H9 (cell line): ENCODE measurements around the gene RNF175. TPM values are rescaled to one million over a fixed set of nuclear protein-coding genes. Genes with fewer than 3 reads are reported as not detected.

ENCODE experiments used
- DNase-seq: peaks from one replicate; pipeline ENCODE4 v3.0.0-alpha.2; 2017
- H2AFZ ChIP-seq: one replicate; pipeline ENCODE4 v1.6.1; 2013; ENCODE audit warnings: mild to moderate bottlenecking, low read length, control low read depth, moderate library complexity
- H2AK5ac ChIP-seq: 2 replicates; pipeline ENCODE4 v1.6.1; 2013; ENCODE audit warnings: low read length, control low read depth, mixed read lengths; ENCODE audit not compliant: insufficient read length
- H2BK120ac ChIP-seq: one replicate; pipeline ENCODE4 v1.6.1; 2013; ENCODE audit warnings: low read depth, mild to moderate bottlenecking, low read length, control low read depth, inconsistent platforms; ENCODE audit not compliant: poor library complexity, severe bottlenecking
- H2BK12ac ChIP-seq: 2 replicates; pipeline ENCODE4 v1.6.1; 2013; ENCODE audit warnings: low read length, control low read depth, mixed read lengths, low read depth; ENCODE audit not compliant: insufficient read length
- H2BK15ac ChIP-seq: 2 replicates; pipeline ENCODE4 v1.6.1; 2013; ENCODE audit warnings: low read depth, low read length, control low read depth
- H2BK20ac ChIP-seq: one replicate; pipeline ENCODE4 v1.6.1; 2013; ENCODE audit warnings: low read depth, mild to moderate bottlenecking, low read length, control low read depth, inconsistent platforms; ENCODE audit not compliant: poor library complexity, severe bottlenecking
- H2BK5ac ChIP-seq: 2 replicates; pipeline ENCODE4 v1.6.1; 2013; ENCODE audit warnings: low read length, control low read depth, mixed read lengths; ENCODE audit not compliant: insufficient read length
- H3K14ac ChIP-seq: 2 replicates; pipeline ENCODE4 v1.6.1; 2013; ENCODE audit warnings: low read length, control low read depth; ENCODE audit not compliant: insufficient read depth
- H3K18ac ChIP-seq: 2 replicates; pipeline ENCODE4 v1.6.1; 2013; ENCODE audit warnings: low read depth, mild to moderate bottlenecking, mixed read lengths, low read length, control low read depth; ENCODE audit not compliant: insufficient read length
- H3K23ac ChIP-seq: 2 replicates; pipeline ENCODE4 v1.6.1; 2013; ENCODE audit warnings: low read length, control low read depth, mixed read lengths, low read depth; ENCODE audit not compliant: insufficient read length
- H3K23me2 ChIP-seq: 2 replicates; pipeline ENCODE4 v1.6.1; 2013; ENCODE audit warnings: low read depth, mild to moderate bottlenecking, mixed read lengths, low read length, control low read depth; ENCODE audit not compliant: insufficient read length, poor library complexity, severe bottlenecking
- H3K27ac ChIP-seq: 2 replicates; pipeline ENCODE4 v1.5.1; 2013; ENCODE audit warnings: low read length, control low read depth, mixed read lengths, low read depth; ENCODE audit not compliant: insufficient read length
- H3K27me3 ChIP-seq: 2 replicates; pipeline ENCODE4 v1.6.1; 2013; ENCODE audit warnings: low read length, control low read depth, inconsistent platforms; ENCODE audit not compliant: insufficient read depth
- H3K4ac ChIP-seq: 2 replicates; pipeline ENCODE4 v1.6.1; 2013; ENCODE audit warnings: low read depth, mild to moderate bottlenecking, control low read depth, inconsistent platforms, low read length, moderate library complexity
- H3K4me1 ChIP-seq: 2 replicates; pipeline ENCODE4 v1.6.1; 2013; ENCODE audit warnings: low read length, control low read depth, inconsistent platforms; ENCODE audit not compliant: insufficient read depth
- H3K4me2 ChIP-seq: 2 replicates; pipeline ENCODE4 v1.6.1; 2013; ENCODE audit warnings: low read length, control low read depth, mixed read lengths; ENCODE audit not compliant: insufficient read length, insufficient read depth
- H3K56ac ChIP-seq: 2 replicates; pipeline ENCODE4 v1.6.1; 2013; ENCODE audit warnings: low read depth, mild to moderate bottlenecking, mixed read lengths, low read length, control low read depth; ENCODE audit not compliant: insufficient read length
- H3K79me1 ChIP-seq: 2 replicates; pipeline ENCODE4 v1.6.1; 2013; ENCODE audit warnings: low read depth, mild to moderate bottlenecking, moderate library complexity, low read length, control low read depth, inconsistent platforms; ENCODE audit not compliant: insufficient read depth, poor library complexity, severe bottlenecking
- H3K79me2 ChIP-seq: 2 replicates; pipeline ENCODE4 v1.6.1; 2013; ENCODE audit warnings: low read length, control low read depth, inconsistent platforms; ENCODE audit not compliant: insufficient read depth
- H3K9ac ChIP-seq: 2 replicates; pipeline ENCODE4 v1.6.1; 2013; ENCODE audit warnings: low read length, control low read depth, mixed read lengths; ENCODE audit not compliant: insufficient read length; ENCODE audit errors: extremely low read depth
- H3K9me3 ChIP-seq: one replicate; pipeline ENCODE4 v1.6.1; 2013; ENCODE audit warnings: low read depth, low read length, inconsistent platforms; ENCODE audit not compliant: control insufficient read depth
- H3T11ph ChIP-seq: one replicate; pipeline ENCODE4 v1.6.1; 2013; ENCODE audit warnings: mild to moderate bottlenecking, low read length, control low read depth, inconsistent platforms
- H4K20me1 ChIP-seq: one replicate; pipeline ENCODE4 v1.6.1; 2013; ENCODE audit not compliant: control insufficient read depth, insufficient read length, insufficient read depth
- H4K5ac ChIP-seq: 2 replicates; pipeline ENCODE4 v1.6.1; 2013; ENCODE audit warnings: low read depth, mild to moderate bottlenecking, mixed read lengths, low read length, control low read depth; ENCODE audit not compliant: insufficient read length
- H4K8ac ChIP-seq: replicated peaks from 2 replicates; pipeline ENCODE4 v1.6.1; 2013; ENCODE audit warnings: low read length, control low read depth, mixed read lengths, low read depth; ENCODE audit not compliant: insufficient read length
- H4K91ac ChIP-seq: 2 replicates; pipeline ENCODE4 v1.6.1; 2013; ENCODE audit warnings: low read depth, mild to moderate bottlenecking, moderate library complexity, mixed read lengths, low read length, control low read depth; ENCODE audit not compliant: insufficient read length
- H3K27ac Mint-ChIP-seq, 3 experiments: 2 replicates in 2 of 3; 3 replicates in 1 of 3; pipeline ENCODE4 v1.8.0; 2020 to 2021; ENCODE audit warnings: mixed read lengths in 3 of 3, mild to moderate bottlenecking in 1 of 3, moderate library complexity in 1 of 3
- H3K27me3 Mint-ChIP-seq: 2 replicates; pipeline ENCODE4 v1.8.0; 2021; ENCODE audit warnings: low read depth, mild to moderate bottlenecking, moderate library complexity, mixed read lengths
- H3K36me3 Mint-ChIP-seq, 3 experiments: 2 replicates in 2 of 3; 3 replicates in 1 of 3; pipeline ENCODE4 v1.8.0; 2020 to 2021; ENCODE audit warnings: low read depth in 3 of 3, mixed read lengths in 3 of 3; ENCODE audit not compliant: insufficient read depth in 1 of 3
- H3K4me1 Mint-ChIP-seq, 2 experiments: 2 replicates each; pipeline ENCODE4 v1.8.0; 2020; ENCODE audit warnings: mixed read lengths in 2 of 2
- H3K4me3 Mint-ChIP-seq, 2 experiments: 2 replicates in 1 of 2; 3 replicates in 1 of 2; pipeline ENCODE4 v1.8.0; 2020 to 2021; ENCODE audit warnings: mild to moderate bottlenecking in 2 of 2, mixed read lengths in 2 of 2, moderate library complexity in 1 of 2
- H3K9me3 Mint-ChIP-seq, 2 experiments: 2 replicates in 1 of 2; 3 replicates in 1 of 2; pipeline ENCODE4 v1.8.0; 2020; ENCODE audit warnings: mild to moderate bottlenecking in 2 of 2, mixed read lengths in 2 of 2, moderate library complexity in 1 of 2
- CTCF ChIP-seq: fragments of 200-600 bp; sonication (generic); conservative IDR thresholded peaks from 3 replicates; pipeline ENCODE4 v1.8.0; 2021; ENCODE audit warnings: antibody characterized with exemption, mild to moderate bottlenecking
- WGBS: extraction: QIAGEN DNeasy Blood & Tissue Kit; methylation state at CpG from one replicate; pipeline ENCODE4 v1.1.7; 2013; ENCODE audit warnings: missing lambda C conversion rate, low lambda C conversion rate, mixed read lengths; ENCODE audit not compliant: insufficient read length; ENCODE audit errors: extremely low coverage; 5-methylcytosine and 5-hydroxymethylcytosine counted together
- total RNA-seq: library from RNA; stranded (reverse); gene quantifications from 2 replicates; pipeline ENCODE4 v1.2.1, GENCODE V29; 2021

The RNF175 gene
- total RNA-seq, 1 experiment from 2014 or later: 4.3 TPM

GRCh38 chr4:153663667-153664066 lies 96.2 kb downstream of the RNF175 start:
- DNase-seq: no peak
- Histone ChIP-seq H3K4me1 (no peaks in the 10 kb centered on the region), H4K8ac (no peak overlapping the region), H2AFZ (no peak overlapping the region), H3T11ph (no peak overlapping the region), H3K14ac (no peak overlapping the region), H3K23ac (no peak overlapping the region), H3K27ac (no peak overlapping the region), H3K79me2 (no peaks in the 10 kb centered on the region), H3K27me3 (no peaks in the 10 kb centered on the region), H4K20me1 (no peaks in the 10 kb centered on the region), H4K5ac (no peak overlapping the region), H3K23me2 (no peaks in the 10 kb centered on the region), H2BK120ac (no peak overlapping the region), H3K9me3 (no peaks in the 10 kb centered on the region), H2BK15ac (no peak overlapping the region), H2AK5ac (no peak overlapping the region), H2BK20ac (no peak overlapping the region), H3K18ac (no peak overlapping the region), H3K79me1 (no peaks in the 10 kb centered on the region), H3K4me2 (no peak overlapping the region), H3K9ac (no peak overlapping the region), H3K4ac (no peak overlapping the region), H2BK12ac (no peak overlapping the region), H3K56ac (no peak overlapping the region), H2BK5ac (no peak overlapping the region), H4K91ac (no peak overlapping the region)
- Mint-ChIP-seq H3K4me1 (no peaks in the 10 kb centered on the region), H3K9me3 (peaks cover 23 to 25% of the 10 kb centered on the region in 2 experiments), H3K27me3 (peaks cover 7% of the 10 kb centered on the region), H3K27ac (no peak overlapping the region), H3K4me3 (no peak overlapping the region), H3K36me3 (peaks cover 9 to 12% (median 10%) of the 10 kb centered on the region in 3 experiments)
- no CpG with 5 or more reads among the region's 1 CpG for WGBS
- no peak for TF ChIP-seq CTCF
